SJCRH30 (cell line): ENCODE data around the gene SP6. TPM values are rescaled to one million over a fixed set of nuclear protein-coding genes. Genes with fewer than 3 reads are reported as not detected.

ENCODE experiments used
- DNase-seq, 2 experiments: peaks; one replicate each; pipeline ENCODE4 v3.0.0-alpha.2; 2015 to 2020
- H3K27ac ChIP-seq: fragments of 250-450 bp; sonication (Bioruptor Pico); 2 replicates; pipeline ENCODE4 v1.5.1; 2020; ENCODE audit warnings: mild to moderate bottlenecking, moderate library complexity
- H3K27me3 ChIP-seq: fragments of 250-450 bp; sonication (Bioruptor Pico); 2 replicates; pipeline ENCODE4 v1.5.1; 2020; ENCODE audit warnings: mild to moderate bottlenecking, moderate library complexity
- H3K36me3 ChIP-seq: fragments of 250-450 bp; sonication (Bioruptor Pico); 2 replicates; pipeline ENCODE4 v1.5.1; 2020; ENCODE audit warnings: mild to moderate bottlenecking, moderate library complexity
- H3K4me1 ChIP-seq: fragments of 250-450 bp; sonication (Bioruptor Pico); 2 replicates; pipeline ENCODE4 v1.5.1; 2020; ENCODE audit warnings: mild to moderate bottlenecking, moderate library complexity
- H3K4me3 ChIP-seq: fragments of 250-450 bp; sonication (Bioruptor Pico); 2 replicates; pipeline ENCODE4 v1.5.1; 2020; ENCODE audit warnings: mild to moderate bottlenecking, moderate library complexity
- H3K9me3 ChIP-seq: fragments of 250-450 bp; sonication (Bioruptor Pico); replicated peaks from 2 replicates; pipeline ENCODE4 v1.5.1; 2020; ENCODE audit warnings: mild to moderate bottlenecking, moderate library complexity
- total RNA-seq: library from RNA; depleted of rRNA; stranded (reverse); fragments of >200 nt; shearing (Covaris generic); gene quantifications from 2 replicates; pipeline ENCODE4 v1.2.3, GENCODE V29; 2014

Gene SP6
- total RNA-seq, 1 experiment from 2014 or later: not detected

- Histone ChIP-seq H3K9me3 (no peaks in the 10 kb centered on the region), H3K36me3 (no peaks in the 10 kb centered on the region), H3K27me3 (peaks cover 35% of the 10 kb centered on the region), H3K27ac (no peak overlapping the region), H3K4me3 (no peak overlapping the region), H3K4me1 (no peaks in the 10 kb centered on the region)
- DNase-seq: no peak
Observed at GRCh38 chr17:47884427-47884740, 33.4 kb upstream of the SP6 start.

- no peaks in the 10 kb centered on the region for H3K36me3 ChIP-seq
- H3K9me3 ChIP-seq: no peaks in the 10 kb centered on the region
- no peaks in the 10 kb centered on the region for H3K4me1 ChIP-seq
- H3K4me3 ChIP-seq: no peak overlapping the region
- peaks cover 38% of the 10 kb centered on the region for H3K27me3 ChIP-seq
- H3K27ac ChIP-seq: no peak overlapping the region
- no peak for DNase-seq
Observed at GRCh38 chr17:47883589-47884426, 32.8 kb upstream of the SP6 start.

GRCh38 chr17:47882695-47883588 is 32.0 kb upstream of the SP6 start:
- no peaks in the 10 kb centered on the region for H3K4me1 ChIP-seq
- H3K27me3 ChIP-seq: peaks cover 47% of the 10 kb centered on the region
- H3K27ac ChIP-seq: no peak overlapping the region
- no peaks in the 10 kb centered on the region for H3K9me3 ChIP-seq
- no peak for DNase-seq
- no peak overlapping the region for H3K4me3 ChIP-seq
- H3K36me3 ChIP-seq: no peaks in the 10 kb centered on the region

- Histone ChIP-seq H3K27ac (no peak overlapping the region), H3K27me3 (peaks cover 54% of the 10 kb centered on the region), H3K36me3 (no peaks in the 10 kb centered on the region), H3K4me3 (no peak overlapping the region), H3K4me1 (no peaks in the 10 kb centered on the region), H3K9me3 (no peaks in the 10 kb centered on the region)
- no peak for DNase-seq
Observed at GRCh38 chr17:47882247-47882646, 31.3 kb upstream of the SP6 start.

GRCh38 chr17:47879776-47880454 is 29.0 kb upstream of the SP6 start:
- Histone ChIP-seq H3K36me3 (no peaks in the 10 kb centered on the region), H3K4me3 (no peak overlapping the region), H3K4me1 (no peaks in the 10 kb centered on the region), H3K9me3 (no peaks in the 10 kb centered on the region), H3K27me3 (peaks cover 50% of the 10 kb centered on the region), H3K27ac (no peak overlapping the region)
- DNase-seq: peak; percentile 34 to 39

GRCh38 chr17:47879028-47879585 is 28.1 kb upstream of the SP6 start:
- Histone ChIP-seq H3K4me1 (no peaks in the 10 kb centered on the region), H3K4me3 (no peak overlapping the region), H3K9me3 (no peaks in the 10 kb centered on the region), H3K27ac (no peak overlapping the region), H3K27me3 (peaks cover 44% of the 10 kb centered on the region), H3K36me3 (no peaks in the 10 kb centered on the region)
- DNase-seq: no peak

- DNase-seq: no peak
Observed at GRCh38 chr17:47878203-47879027, 27.5 kb upstream of the SP6 start.

GRCh38 chr17:47877368-47878034 is 26.5 kb upstream of the SP6 start:
- Histone ChIP-seq H3K27me3 (peaks cover 47% of the 10 kb centered on the region), H3K4me1 (no peaks in the 10 kb centered on the region), H3K27ac (no peak overlapping the region), H3K36me3 (no peaks in the 10 kb centered on the region), H3K4me3 (no peak overlapping the region), H3K9me3 (no peaks in the 10 kb centered on the region)
- no peak for DNase-seq

More at GRCh38 chr17:47878203-47879027, 27.5 kb upstream of the SP6 start:
- Histone ChIP-seq H3K4me1 (no peaks in the 10 kb centered on the region), H3K36me3 (no peaks in the 10 kb centered on the region), H3K27ac (no peak overlapping the region), H3K9me3 (no peaks in the 10 kb centered on the region), H3K4me3 (no peak overlapping the region), H3K27me3 (peaks cover 44% of the 10 kb centered on the region)

DNA sequence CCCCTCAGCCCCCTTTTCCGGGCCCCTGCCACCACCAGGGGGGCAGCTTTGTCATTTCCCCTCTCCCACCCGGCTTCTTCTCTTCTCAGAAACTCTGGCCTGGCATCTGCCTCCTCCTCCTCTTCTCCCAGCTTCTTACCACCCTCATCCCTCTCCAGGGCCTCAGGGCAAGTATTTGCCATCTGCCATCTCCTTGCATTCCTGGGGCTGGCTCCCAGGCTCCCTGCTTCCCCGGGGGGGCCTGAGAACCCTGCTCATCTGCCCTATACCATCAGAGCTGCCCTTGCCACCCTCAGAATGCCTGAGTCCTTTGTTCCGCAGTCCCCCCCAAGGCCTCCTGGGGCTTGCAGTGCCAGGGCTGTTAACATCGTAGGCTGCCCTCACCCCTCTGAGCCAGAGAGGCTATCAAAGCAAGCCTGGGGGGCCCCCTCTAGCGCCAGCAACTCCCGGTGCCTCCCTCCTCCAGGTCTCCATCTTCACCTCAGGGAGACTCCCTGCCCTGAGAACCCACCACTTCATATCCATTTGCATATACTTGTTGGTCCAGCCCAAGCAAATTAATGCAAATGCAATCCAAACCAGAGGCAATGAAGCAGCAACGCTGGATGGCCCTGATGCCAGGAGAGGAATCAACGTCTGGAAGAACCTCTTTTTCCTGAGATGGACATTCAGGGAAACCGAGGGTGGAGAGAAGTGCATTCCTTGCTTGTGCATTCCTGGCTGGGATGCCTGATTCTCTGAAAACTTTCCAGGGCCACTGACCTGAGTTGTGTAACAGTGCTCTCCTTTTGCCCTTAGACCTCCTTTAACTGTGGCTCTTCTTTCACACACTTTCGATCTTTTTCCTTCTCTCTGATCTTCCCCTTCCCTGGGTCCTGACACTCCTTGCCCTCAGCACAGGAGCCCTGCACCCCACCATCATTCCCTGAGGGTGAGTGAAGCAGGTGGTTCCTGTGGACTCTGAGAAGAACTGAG is 24.3 kb upstream of the SP6 start:
- Histone ChIP-seq H3K36me3 (no peaks in the 10 kb centered on the region), H3K27ac (no peak overlapping the region), H3K27me3 (peaks cover 61% of the 10 kb centered on the region), H3K9me3 (no peaks in the 10 kb centered on the region), H3K4me1 (no peaks in the 10 kb centered on the region), H3K4me3 (no peak overlapping the region)
- DNase-seq: no peak

- DNase-seq: no peak
- no peaks in the 10 kb centered on the region for H3K9me3 ChIP-seq
- H3K27me3 ChIP-seq: peaks cover 62% of the 10 kb centered on the region
- no peak overlapping the region for H3K4me3 ChIP-seq
- H3K36me3 ChIP-seq: no peaks in the 10 kb centered on the region
- no peak overlapping the region for H3K27ac ChIP-seq
- H3K4me1 ChIP-seq: no peaks in the 10 kb centered on the region
Observed at GRCh38 chr17:47873200-47874090, 22.5 kb upstream of the SP6 start.

- no peak overlapping the region for H3K27ac ChIP-seq
- H3K27me3 ChIP-seq: peaks cover 55% of the 10 kb centered on the region
- no peaks in the 10 kb centered on the region for H3K4me1 ChIP-seq
- no peaks in the 10 kb centered on the region for H3K36me3 ChIP-seq
- H3K4me3 ChIP-seq: no peak overlapping the region
- no peaks in the 10 kb centered on the region for H3K9me3 ChIP-seq
- no peak for DNase-seq
Observed at GRCh38 chr17:47872651-47873161, 21.7 kb upstream of the SP6 start.
